Measurements from ENCODE around the gene SPIN1. TPM values are rescaled to one million over a fixed set of nuclear protein-coding genes. Genes with fewer than 3 reads are reported as not detected.

Gene SPIN1
- polyA plus RNA-seq, 3 donors: 11.0 to 14.0 (median 11.3) TPM

- intact Hi-C loops (cut with micrococcal nuclease): no loop called here
- Histone ChIP-seq H3K9me3 (replicated peaks in 1 of 2; ENCODE audit: control insufficient read depth in 1 of 2, insufficient read depth in 1 of 2, low read length in 2 of 2) (no peaks in the 10 kb centered on the region), H3K79me2 (ENCODE audit: insufficient read depth, low read length) (no peaks in the 10 kb centered on the region), H3K27me3 (ENCODE audit: control insufficient read depth in 2 of 2, insufficient read depth in 2 of 2, low read length in 2 of 2) (no peaks in the 10 kb centered on the region), H4K20me1 (ENCODE audit: insufficient read depth, low read length) (no peaks in the 10 kb centered on the region), H3K9ac (ENCODE audit: insufficient read depth, low read length, poor library complexity, severe bottlenecking) (no peak overlapping the region), H2AFZ (ENCODE audit: insufficient read depth, low read depth, low read length, poor library complexity, severe bottlenecking) (no peak overlapping the region), H3K4me3 (replicated peaks in 1 of 3; ENCODE audit: low read depth in 2 of 3, low read length in 3 of 3) (no peak overlapping the region), H3K4me2 (replicated peaks; ENCODE audit: extremely low read depth, low read length, poor library complexity, severe bottlenecking) (no peak overlapping the region), H3K27ac (ENCODE audit: low read depth in 1 of 2, low read length in 2 of 2) (no peak overlapping the region), H3K4me1 (ENCODE audit: control insufficient read depth in 1 of 2, insufficient read depth in 2 of 2, low read length in 2 of 2) (no peaks in the 10 kb centered on the region), H3K36me3 (replicated peaks in 1 of 2; ENCODE audit: control insufficient read depth in 1 of 2, insufficient read depth in 2 of 2, low read length in 2 of 2) (no peaks in the 10 kb centered on the region)
- no peaks in the 10 kb centered on the region for H3K36me3 Mint-ChIP-seq
- DNase-seq: no peak
- no peak overlapping the region for H3K27ac Mint-ChIP-seq
- TF ChIP-seq CTCF (IDR thresholded peaks at IDR 0.05): no peak
- no peaks in the 10 kb centered on the region for H3K4me1 Mint-ChIP-seq
- H3K4me3 Mint-ChIP-seq: no peak overlapping the region
- H3K27me3 Mint-ChIP-seq (ENCODE audit: low read depth in 3 of 3): peaks cover 0 to 2% (median 1%) of the 10 kb centered on the region in 3 donors
- H3K9me3 Mint-ChIP-seq: no peaks in the 10 kb centered on the region
- 100% methylated on average over 1 of the region's 5 CpGs for WGBS (ENCODE audit: insufficient coverage)
Observed at GRCh38 chr9:88501086-88501485, 112.8 kb downstream of the SPIN1 start.

GRCh38 chr9:88502552-88503034 is 114.3 kb downstream of the SPIN1 start:
- no peak overlapping the region for H3K4me3 ChIP-seq (replicated peaks in 1 of 3; ENCODE audit: low read depth in 2 of 3, low read length in 3 of 3)
- DNase-seq: no peak
- no peaks in the 10 kb centered on the region for H4K20me1 ChIP-seq (ENCODE audit: insufficient read depth, low read length)
- H2AFZ ChIP-seq (ENCODE audit: insufficient read depth, low read depth, low read length, poor library complexity, severe bottlenecking): no peak overlapping the region
- Mint-ChIP-seq H3K27ac (no peak overlapping the region), H3K36me3 (no peaks in the 10 kb centered on the region), H3K27me3 (ENCODE audit: low read depth in 3 of 3) (peaks cover 0 to 2% (median 1%) of the 10 kb centered on the region in 3 donors), H3K4me1 (no peaks in the 10 kb centered on the region), H3K9me3 (no peaks in the 10 kb centered on the region), H3K4me3 (no peak overlapping the region)
- no peak for TF ChIP-seq CTCF (IDR thresholded peaks at IDR 0.05)
- WGBS (ENCODE audit: insufficient coverage): 91% methylated on average over 11 of the region's 12 CpGs
- no peak overlapping the region for H3K9ac ChIP-seq (ENCODE audit: insufficient read depth, low read length, poor library complexity, severe bottlenecking)
- no peaks in the 10 kb centered on the region for H3K79me2 ChIP-seq (ENCODE audit: insufficient read depth, low read length)
- intact Hi-C loops (cut with micrococcal nuclease): no loop called here
- no peaks in the 10 kb centered on the region for H3K36me3 ChIP-seq (replicated peaks in 1 of 2; ENCODE audit: control insufficient read depth in 1 of 2, insufficient read depth in 2 of 2, low read length in 2 of 2)
- H3K9me3 ChIP-seq (replicated peaks in 1 of 2; ENCODE audit: control insufficient read depth in 1 of 2, insufficient read depth in 1 of 2, low read length in 2 of 2): no peaks in the 10 kb centered on the region
- no peak overlapping the region for H3K4me2 ChIP-seq (replicated peaks; ENCODE audit: extremely low read depth, low read length, poor library complexity, severe bottlenecking)
- no peak overlapping the region for H3K27ac ChIP-seq (ENCODE audit: low read depth in 1 of 2, low read length in 2 of 2)
- no peaks in the 10 kb centered on the region for H3K27me3 ChIP-seq (ENCODE audit: control insufficient read depth in 2 of 2, insufficient read depth in 2 of 2, low read length in 2 of 2)
- no peaks in the 10 kb centered on the region for H3K4me1 ChIP-seq (ENCODE audit: control insufficient read depth in 1 of 2, insufficient read depth in 2 of 2, low read length in 2 of 2)

Data from CD14-positive monocyte (primary cell).